H1 (cell line): Measurements from ENCODE around the gene PTH2R. TPM values are rescaled to one million over a fixed set of nuclear protein-coding genes. Genes with fewer than 3 reads are reported as not detected.

ENCODE experiments used
- polyA plus RNA-seq, 7 experiments: library from polyadenylated mRNA; depleted of rRNA in 3 of 7; stranded (reverse) in 5 of 7; unstranded in 2 of 7; fragments of >200 nt in 5 of 7; fragments of 200-250 nt in 2 of 7; gene quantifications; 1 replicate in 5 of 7; 2 replicates in 1 of 7; 4 replicates in 1 of 7; pipeline versions ENCODE4 v1.2.1 to v1.2.3, GENCODE V29; 2011 to 2013; ENCODE audit warnings: missing spikeins in 2 of 7, mixed read lengths in 2 of 7
- total RNA-seq: library from RNA; stranded (reverse); fragmentation: NEBNext Ultra II Directional; extraction: Animal tissue kit (Norgen Biotek cat#: 25700); gene quantifications from 2 replicates; pipeline ENCODE4 v1.2.1, GENCODE V29; 2021

Gene PTH2R
- total and polyA plus RNA-seq, 2 of the 8 experiments (the other 6 are each of a cell fraction or from before 2014, with no cell fraction given), result 0.19 to 0.38 TPM

Other genes with a start within 250 kb of the PTH2R start
- not detected in 2 replicates for gene CRYGA, start 243.2 kb upstream of the PTH2R start, total RNA-seq
- gene CRYGA, start 243.2 kb upstream of the PTH2R start, polyA plus RNA-seq (2011; rRNA removed), result not detected in 2 replicates
- gene C2orf80, start 216.8 kb upstream of the PTH2R start, total RNA-seq, result 1.1 and 1.3 TPM in 2 replicates
- gene C2orf80, start 216.8 kb upstream of the PTH2R start, polyA plus RNA-seq (2011; rRNA removed), result 0.41 and 0.97 TPM in 2 replicates
- gene IDH1, start 151.7 kb upstream of the PTH2R start, total RNA-seq, result 379 and 398 TPM in 2 replicates
- 115 and 174 TPM in 2 replicates for gene IDH1, start 151.7 kb upstream of the PTH2R start, polyA plus RNA-seq (2011; rRNA removed)
- gene PIKFYVE, start 140.5 kb upstream of the PTH2R start, total RNA-seq, result 33.5 and 35.8 TPM in 2 replicates
- gene PIKFYVE, start 140.5 kb upstream of the PTH2R start, polyA plus RNA-seq (2011; rRNA removed), result 7.4 and 8.8 TPM in 2 replicates